Parietal lobe (tissue), 2 donors: ENCODE results near the gene ZNF701. TPM values are rescaled to one million over a fixed set of nuclear protein-coding genes. Genes with fewer than 3 reads are reported as not detected.

ENCODE experiments used
- small RNA-seq: library from RNA; depleted of rRNA; stranded (forward); fragments of <200 nt; gene quantifications from one replicate; pipeline ENCODE3, GENCODE V24; 2014; ENCODE audit warnings: low replicate concordance
- total RNA-seq: library from RNA; depleted of rRNA; stranded (reverse); fragments of >200 nt; gene quantifications from one replicate; pipeline ENCODE4 v1.2.3, GENCODE V29; 2014

ZNF701 gene
- 41.3 TPM for total RNA-seq

GRCh38 chr19:52570000-52570861 lies at the start of gene ZNF701:
TSS of gene ZNF701 (plus strand) at chr19:52570287. CDS start at chr19:52574148, 3,861 bp downstream.

GRCh38 chr19:52527134-52527955 lies 42.7 kb upstream of the ZNF701 start, which contains the start of gene ZNF808:
TSS of gene ZNF808 (plus strand) at chr19:52527668. CDS start at chr19:52543285, 15,617 bp downstream.

Small RNA genes within 50 kb of the gene (small RNA-seq; reads per million reads assigned to genes)
- not detected for gene RPL39P34

Other genes starting within 250 kb of the ZNF701 start
- 24.4 TPM for gene ZNF610, start 234.0 kb upstream of the ZNF701 start, total RNA-seq
- gene ZNF880, start 200.4 kb upstream of the ZNF701 start, total RNA-seq, result 122 TPM
- gene ZNF528, start 172.4 kb upstream of the ZNF701 start, total RNA-seq, result 138 TPM
- gene ZNF534, start 141.1 kb upstream of the ZNF701 start, total RNA-seq, result 9.4 TPM
- gene ZNF578, start 116.7 kb upstream of the ZNF701 start, total RNA-seq, result 36.6 TPM
- gene ZNF808, start 42.6 kb upstream of the ZNF701 start, total RNA-seq, result 48.5 TPM
- gene ZNF83, start 68.1 kb downstream of the ZNF701 start, total RNA-seq, result 107 TPM
- 57.6 TPM for gene ZNF611, start 164.8 kb downstream of the ZNF701 start, total RNA-seq
- gene ZNF600, start 216.5 kb downstream of the ZNF701 start, total RNA-seq, result 1.9 TPM